MCF 10A (cell line): ENCODE measurements around the gene LDAF1. TPM values are rescaled to one million over a fixed set of nuclear protein-coding genes. Genes with fewer than 3 reads are reported as not detected.

Experiments
- BruUV-seq: library from RNA; stranded (reverse); fragments of 400-500 nt; replicated peaks from 2 replicates; lab custom pipeline; 2021; lab: Mats Ljungman, UMichigan
- CTCF ChIA-PET: fragments of 300-600 bp; sonication (Branson Sonifier 250); formaldehyde crosslinking; extraction: SDS; loops from one replicate; lab custom pipeline; 2021; ENCODE audit warnings: antibody characterized with exemption, inconsistent platforms; lab: Yijun Ruan, JAX
- POLR2A ChIA-PET: fragments of 300-600, 350-650 bp; sonication (Branson Sonifier 250); formaldehyde crosslinking; extraction: SDS; loops from one replicate; lab custom pipeline; 2020; ENCODE audit warnings: antibody characterized with exemption, inconsistent platforms; lab: Yijun Ruan, JAX
- DNase-seq: peaks from one replicate; pipeline ENCODE4 v3.0.0-alpha.2; 2018; ENCODE audit not compliant: unreplicated experiment
- H3K27ac Mint-ChIP-seq: one replicate; pipeline ENCODE4 v1.8.0; 2022; ENCODE audit warnings: mild to moderate bottlenecking, low read depth, mixed read lengths; ENCODE audit not compliant: unreplicated experiment
- H3K27me3 Mint-ChIP-seq: one replicate; pipeline ENCODE4 v1.8.0; 2022; ENCODE audit warnings: mixed read lengths; ENCODE audit not compliant: insufficient read depth, unreplicated experiment
- H3K36me3 Mint-ChIP-seq: one replicate; pipeline ENCODE4 v1.8.0; 2022; ENCODE audit warnings: mild to moderate bottlenecking, moderate library complexity, mixed read lengths; ENCODE audit not compliant: insufficient read depth, unreplicated experiment
- H3K4me1 Mint-ChIP-seq: one replicate; pipeline ENCODE4 v1.8.0; 2022; ENCODE audit warnings: mixed read lengths; ENCODE audit not compliant: insufficient read depth, unreplicated experiment
- H3K4me3 Mint-ChIP-seq: one replicate; pipeline ENCODE4 v1.8.0; 2022; ENCODE audit warnings: mild to moderate bottlenecking, moderate library complexity, mixed read lengths; ENCODE audit not compliant: unreplicated experiment
- H3K9me3 Mint-ChIP-seq: one replicate; pipeline ENCODE4 v1.8.0; 2022; ENCODE audit warnings: mixed read lengths; ENCODE audit not compliant: unreplicated experiment
- CTCF ChIP-seq: fragments of 200-600 bp; IDR thresholded peaks from one replicate; pipeline ENCODE4 v1.8.0; 2022; ENCODE audit warnings: antibody characterized with exemption, mild to moderate bottlenecking; ENCODE audit not compliant: unreplicated experiment
- intact Hi-C: fragments of 100-400 bp; cut with micrococcal nuclease; formaldehyde crosslinking; loops from 2 replicates; pipeline ENCODE4 v1.14.1; 2022
- total RNA-seq: library from RNA; stranded (reverse); gene quantifications from 2 replicates; pipeline ENCODE4 v1.2.3, GENCODE V29; 2022

LDAF1 gene
- total RNA-seq, 1 experiment from 2014 or later, result 30.1 TPM

DNA sequence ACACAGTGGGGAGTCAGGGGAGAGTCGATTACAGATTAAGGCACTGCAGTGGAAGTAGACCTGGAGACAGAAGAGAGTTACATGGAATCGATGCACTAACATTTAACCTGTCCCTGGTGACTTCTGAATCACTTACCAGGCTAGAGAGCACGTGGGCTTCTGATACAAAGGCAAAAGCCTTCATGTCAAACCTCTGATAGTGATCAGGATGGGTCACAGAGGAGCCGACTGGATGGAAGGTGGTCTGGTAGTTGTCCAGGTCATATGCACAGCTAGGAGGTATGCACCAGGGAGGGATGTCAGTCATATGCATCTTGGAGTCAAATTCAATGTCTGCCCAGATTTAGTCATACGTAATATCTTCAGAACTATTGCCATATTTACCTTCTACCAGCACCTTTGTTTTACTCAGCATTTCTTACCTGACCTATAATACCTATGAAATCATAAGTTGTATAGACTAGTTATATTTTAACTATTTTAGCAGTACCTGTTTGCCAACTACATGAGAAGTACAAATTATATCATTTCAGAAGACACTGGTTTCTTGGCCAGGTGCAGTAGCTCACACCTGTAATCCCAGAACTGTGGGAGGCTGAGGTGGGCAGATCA, 41.2 kb downstream of the LDAF1 start:
- H3K36me3 Mint-ChIP-seq, result no peaks in the 10 kb centered on the region
- POLR2A ChIA-PET, result interaction anchor here (0.6 kb wide), 1 partner anchor 427 kb away, joined by 3 read pairs; no protein-coding TSS in a partner anchor

GRCh38 chr16:21203155-21203797, 44.8 kb downstream of the LDAF1 start:
- POLR2A ChIA-PET, result interaction anchor here (0.6 kb wide), 1 partner anchor 16 kb away, joined by 3 read pairs; no protein-coding TSS in a partner anchor
- no peak for TF ChIP-seq CTCF
- peaks cover 32% of the 10 kb centered on the region for H3K27me3 Mint-ChIP-seq
- DNase-seq, result no peak
- CTCF ChIA-PET, result interaction anchor here (0.6 to 1.1 kb wide), 3 partner anchors 15 to 101 kb away, joined by 3 to 5 read pairs (median 4); no protein-coding TSS in a partner anchor
- H3K27ac Mint-ChIP-seq, result no peak overlapping the region
- no peak overlapping the region for H3K4me3 Mint-ChIP-seq
- intact Hi-C loops, result no loop called here
- no peaks in the 10 kb centered on the region for H3K9me3 Mint-ChIP-seq
- H3K36me3 Mint-ChIP-seq, result no peaks in the 10 kb centered on the region
- no TSS peak for BruUV-seq
- H3K4me1 Mint-ChIP-seq, result no peaks in the 10 kb centered on the region

More for the DNA sequence above, 41.2 kb downstream of the LDAF1 start:
- intact Hi-C loops, result no loop called here
- H3K4me3 Mint-ChIP-seq, result no peak overlapping the region
- H3K9me3 Mint-ChIP-seq, result no peaks in the 10 kb centered on the region
- peaks cover 38% of the 10 kb centered on the region for H3K27me3 Mint-ChIP-seq
- TF ChIP-seq CTCF, result no peak
- no TSS peak for BruUV-seq
- no peak overlapping the region for H3K27ac Mint-ChIP-seq
- DNase-seq, result no peak
- CTCF ChIA-PET, result interaction anchor here (0.5 to 3.0 kb wide), 5 partner anchors 9 to 118 kb away, joined by 3 to 20 read pairs (median 6); no protein-coding TSS in a partner anchor
- H3K4me1 Mint-ChIP-seq, result no peaks in the 10 kb centered on the region

DNA sequence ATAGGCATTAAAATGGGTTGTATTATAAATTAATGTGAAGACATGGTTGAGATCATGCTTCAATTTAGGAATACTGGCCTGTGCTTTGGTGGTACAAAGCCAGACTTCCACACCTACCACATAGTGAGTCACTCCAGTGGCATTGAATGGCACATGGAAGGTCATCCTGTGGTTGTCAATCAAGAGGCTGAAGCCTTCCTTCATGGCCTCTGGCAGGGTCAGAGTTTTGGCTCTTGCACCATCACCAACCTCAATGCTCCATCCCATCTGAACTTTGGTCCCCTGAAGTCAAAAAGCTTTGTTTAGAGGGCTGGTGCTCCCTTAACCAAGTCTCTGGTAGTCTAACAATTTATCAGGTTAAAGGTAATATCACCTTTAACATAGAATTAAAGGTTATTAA, 46.8 kb downstream of the LDAF1 start:
- ChIA-PET POLR2A (no interaction called here), CTCF (no interaction called here)
- H3K27ac Mint-ChIP-seq, result no peak overlapping the region
- intact Hi-C loops, result no loop called here
- H3K4me1 Mint-ChIP-seq, result no peaks in the 10 kb centered on the region
- DNase-seq, result no peak
- peaks cover 25% of the 10 kb centered on the region for H3K27me3 Mint-ChIP-seq
- BruUV-seq, result no TSS peak
- TF ChIP-seq CTCF, result no peak
- no peaks in the 10 kb centered on the region for H3K9me3 Mint-ChIP-seq
- no peaks in the 10 kb centered on the region for H3K36me3 Mint-ChIP-seq
- no peak overlapping the region for H3K4me3 Mint-ChIP-seq

- Mint-ChIP-seq H3K4me1 (no peaks in the 10 kb centered on the region), H3K4me3 (no peak overlapping the region), H3K9me3 (no peaks in the 10 kb centered on the region), H3K27ac (no peak overlapping the region), H3K36me3 (no peaks in the 10 kb centered on the region), H3K27me3 (peaks cover 13% of the 10 kb centered on the region)
- no peak for TF ChIP-seq CTCF
- intact Hi-C loops, result no loop called here
- no peak for DNase-seq
- CTCF ChIA-PET, result interaction anchor here (0.7 kb wide), 1 partner anchor 312 kb away, joined by 3 read pairs; no protein-coding TSS in a partner anchor
- POLR2A ChIA-PET, result no interaction called here
- BruUV-seq, result no TSS peak
Observed at GRCh38 chr16:21206550-21206949, 48.1 kb downstream of the LDAF1 start.
